ENCODE results near the gene TFF1. TPM values are rescaled to one million over a fixed set of nuclear protein-coding genes. Genes with fewer than 3 reads are reported as not detected.

TFF1 gene
- total RNA-seq, 1 experiment from 2014 or later = 111 TPM

- POLR2A ChIA-PET (ENCODE audit: unreplicated experiment) = no interaction called here
- DNase-seq = no peak
- no peak for TF ChIP-seq CTCF (conservative IDR thresholded peaks at IDR 0.05; ENCODE audit: low read depth, low read length)
- TF ChIP-seq EZH2phosphoT487 (IDR thresholded peaks at IDR 0.05; ENCODE audit: borderline replicate concordance, low read length) = no peak
- TF ChIP-seq EZH2 (IDR thresholded peaks at IDR 0.05; ENCODE audit: low read length, unreplicated experiment) = no peak
- H3K9me3 ChIP-seq (ENCODE audit: low read length) = no peaks in the 10 kb centered on the region
- no peaks in the 10 kb centered on the region for H3K27me3 ChIP-seq (ENCODE audit: low read length)
- H2AFZ ChIP-seq (ENCODE audit: low read length) = no peak overlapping the region
- no TSS peak for BruUV-seq (replicated peaks)
- intact Hi-C loops (cut with micrococcal nuclease) = no loop called here
- no peak overlapping the region for H3K27ac ChIP-seq (ENCODE audit: low read length)
- H3K4me1 ChIP-seq (ENCODE audit: insufficient read depth, low read length) = peaks cover 31% of the 10 kb centered on the region
- CTCF ChIA-PET = no interaction called here
- no peak for ATAC-seq
- H3K9ac ChIP-seq (ENCODE audit: low read length) = no peak overlapping the region
- no peak overlapping the region for H3K4me3 ChIP-seq (ENCODE audit: low read length)
- H3K36me3 ChIP-seq (ENCODE audit: low read depth, low read length) = no peaks in the 10 kb centered on the region
- H3K4me2 ChIP-seq (ENCODE audit: low read length) = no peak overlapping the region
- no peaks in the 10 kb centered on the region for H3K9me2 ChIP-seq (replicated peaks; ENCODE audit: low read length)
- no peaks in the 10 kb centered on the region for H4K20me1 ChIP-seq (ENCODE audit: low read length)
- no peaks in the 10 kb centered on the region for H3F3A ChIP-seq (ENCODE audit: low read length, unreplicated experiment)
- no peaks in the 10 kb centered on the region for H3K79me2 ChIP-seq (ENCODE audit: low read length)
Measured at GRCh38 chr21:42391297-42391696, 25.0 kb upstream of the TFF1 start.

GRCh38 chr21:42390696-42391095, 24.4 kb upstream of the TFF1 start:
- intact Hi-C loops (cut with micrococcal nuclease) = no loop called here
- Histone ChIP-seq H2AFZ (ENCODE audit: low read length) (no peak overlapping the region), H3K9ac (ENCODE audit: low read length) (no peak overlapping the region), H3K27me3 (ENCODE audit: low read length) (no peaks in the 10 kb centered on the region), H4K20me1 (ENCODE audit: low read length) (no peaks in the 10 kb centered on the region), H3F3A (ENCODE audit: low read length, unreplicated experiment) (no peaks in the 10 kb centered on the region), H3K79me2 (ENCODE audit: low read length) (no peaks in the 10 kb centered on the region), H3K9me2 (replicated peaks; ENCODE audit: low read length) (no peaks in the 10 kb centered on the region), H3K4me3 (ENCODE audit: low read length) (no peak overlapping the region), H3K27ac (ENCODE audit: low read length) (no peak overlapping the region), H3K4me2 (ENCODE audit: low read length) (no peak overlapping the region), H3K9me3 (ENCODE audit: low read length) (no peaks in the 10 kb centered on the region), H3K4me1 (ENCODE audit: insufficient read depth, low read length) (peaks cover 31% of the 10 kb centered on the region), H3K36me3 (ENCODE audit: low read depth, low read length) (no peaks in the 10 kb centered on the region)
- DNase-seq (no peak), ATAC-seq (no peak)
- TSS peak; percentile 95 for BruUV-seq (replicated peaks)
- CTCF ChIA-PET = no interaction called here
- POLR2A ChIA-PET (ENCODE audit: unreplicated experiment) = no interaction called here
- TF ChIP-seq EZH2 (IDR thresholded peaks at IDR 0.05; ENCODE audit: low read length, unreplicated experiment) = no peak

GRCh38 chr21:42390193-42390592, 23.9 kb upstream of the TFF1 start:
- ATAC-seq (peak; percentile 42), DNase-seq (peak; percentile 59)
- H3K4me1 ChIP-seq (ENCODE audit: insufficient read depth, low read length) = peaks cover 31% of the 10 kb centered on the region
- H3K9me2 ChIP-seq (replicated peaks; ENCODE audit: low read length) = no peaks in the 10 kb centered on the region
- H3K27ac ChIP-seq (ENCODE audit: low read length) = peak overlapping the region; percentile 70
- H3K79me2 ChIP-seq (ENCODE audit: low read length) = no peaks in the 10 kb centered on the region
- BruUV-seq (replicated peaks) = no TSS peak
- no peaks in the 10 kb centered on the region for H4K20me1 ChIP-seq (ENCODE audit: low read length)
- H3K4me3 ChIP-seq (ENCODE audit: low read length) = no peak overlapping the region
- no peaks in the 10 kb centered on the region for H3K36me3 ChIP-seq (ENCODE audit: low read depth, low read length)
- no peaks in the 10 kb centered on the region for H3F3A ChIP-seq (ENCODE audit: low read length, unreplicated experiment)
- peak overlapping the region; percentile 25 for H3K4me2 ChIP-seq (ENCODE audit: low read length)
- H3K27me3 ChIP-seq (ENCODE audit: low read length) = no peaks in the 10 kb centered on the region
- peak overlapping the region; percentile 38 for H3K9ac ChIP-seq (ENCODE audit: low read length)
- intact Hi-C loops (cut with micrococcal nuclease) = no loop called here
- H3K9me3 ChIP-seq (ENCODE audit: low read length) = no peaks in the 10 kb centered on the region
- H2AFZ ChIP-seq (ENCODE audit: low read length) = no peak overlapping the region; the same call in 1 of the 2 replicates
- ChIA-PET CTCF (no interaction called here), POLR2A (ENCODE audit: unreplicated experiment) (no interaction called here)
- no peak for TF ChIP-seq EZH2phosphoT487 (IDR thresholded peaks at IDR 0.05; ENCODE audit: borderline replicate concordance, low read length)
- TF ChIP-seq EZH2 (IDR thresholded peaks at IDR 0.05; ENCODE audit: low read length, unreplicated experiment) = no peak

- TF ChIP-seq EZH2phosphoT487 (IDR thresholded peaks at IDR 0.05; ENCODE audit: borderline replicate concordance, low read length) (no peak), EZH2 (IDR thresholded peaks at IDR 0.05; ENCODE audit: low read length, unreplicated experiment) (no peak), CTCF (conservative IDR thresholded peaks at IDR 0.05; ENCODE audit: low read depth, low read length) (no peak)
- Histone ChIP-seq H3K4me1 (ENCODE audit: insufficient read depth, low read length) (peaks cover 33% of the 10 kb centered on the region), H3K9me2 (replicated peaks; ENCODE audit: low read length) (no peaks in the 10 kb centered on the region), H4K20me1 (ENCODE audit: low read length) (no peaks in the 10 kb centered on the region), H3K79me2 (ENCODE audit: low read length) (no peaks in the 10 kb centered on the region), H3K36me3 (ENCODE audit: low read depth, low read length) (no peaks in the 10 kb centered on the region), H3K9ac (ENCODE audit: low read length) (0 out of 2 replicates have a peak overlapping the region, but pooled peaks have one; percentile 5), H3K4me2 (ENCODE audit: low read length) (peak overlapping the region; percentile 25), H3K27me3 (ENCODE audit: low read length) (no peaks in the 10 kb centered on the region), H3K4me3 (ENCODE audit: low read length) (no peak overlapping the region), H3F3A (ENCODE audit: low read length, unreplicated experiment) (no peaks in the 10 kb centered on the region), H3K27ac (ENCODE audit: low read length) (peak overlapping the region; percentile 70), H3K9me3 (ENCODE audit: low read length) (no peaks in the 10 kb centered on the region), H2AFZ (ENCODE audit: low read length) (peak overlapping the region; percentile 1)
- DNase-seq (peak; percentile 80), ATAC-seq (peak; percentile 89)
- POLR2A ChIA-PET (ENCODE audit: unreplicated experiment) = no interaction called here
- intact Hi-C loops (cut with micrococcal nuclease) = loop anchor here (1.0 kb wide), 1 partner anchor 14 kb away; the partner anchor contains the start of gene UBASH3A
- no TSS peak for BruUV-seq (replicated peaks)
- CTCF ChIA-PET = interaction anchor here (0.6 kb wide), 1 partner anchor 71 kb away, joined by 3 read pairs; no protein-coding TSS in a partner anchor
Measured at GRCh38 chr21:42389449-42389835, 23.1 kb upstream of the TFF1 start.

Measured in PC-3 (cell line).